GM19463 (cell line): Measurements from ENCODE around the gene SLC6A5.
A peak's percentile ranks its signal among the peaks of the same experiment; 100 is the strongest.

Source experiments
- ATAC-seq: cut with Tn5 transposase; IDR thresholded peaks from one replicate; pipeline ENCODE4 v1.9.1; 2021; ENCODE audit warnings: mild to moderate bottlenecking, moderate library complexity; ENCODE audit not compliant: unreplicated experiment

SLC6A5 gene

GRCh38 chr11:20618083-20618482 is 18.7 kb downstream of the SLC6A5 start:
- no peak for ATAC-seq

DNA sequence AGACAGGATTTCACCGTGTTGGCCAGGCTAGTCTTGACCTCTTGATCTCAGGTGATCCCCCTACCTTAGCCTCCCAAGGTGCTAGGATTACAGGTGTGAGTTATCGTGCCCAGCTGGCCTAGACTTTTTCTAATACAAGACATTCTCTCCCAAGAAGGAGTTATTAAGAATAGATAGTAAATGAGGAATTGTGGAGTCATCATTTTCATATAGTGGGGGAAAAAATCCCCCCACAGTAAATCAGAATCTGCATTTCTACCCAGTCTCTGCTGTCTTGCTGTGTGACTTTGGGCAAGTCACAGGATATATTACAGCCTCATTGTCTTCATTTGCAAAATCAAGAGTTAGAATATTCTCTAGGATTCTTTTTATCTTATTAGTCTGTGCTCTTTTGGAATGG is 21.6 kb downstream of the SLC6A5 start:
- ATAC-seq: no peak

GRCh38 chr11:20621679-20622078 is 22.3 kb downstream of the SLC6A5 start:
- ATAC-seq: no peak

GRCh38 chr11:20623252-20623651 is 23.8 kb downstream of the SLC6A5 start:
- no peak for ATAC-seq

GRCh38 chr11:20626279-20626678 is 26.9 kb downstream of the SLC6A5 start:
- ATAC-seq: no peak

DNA sequence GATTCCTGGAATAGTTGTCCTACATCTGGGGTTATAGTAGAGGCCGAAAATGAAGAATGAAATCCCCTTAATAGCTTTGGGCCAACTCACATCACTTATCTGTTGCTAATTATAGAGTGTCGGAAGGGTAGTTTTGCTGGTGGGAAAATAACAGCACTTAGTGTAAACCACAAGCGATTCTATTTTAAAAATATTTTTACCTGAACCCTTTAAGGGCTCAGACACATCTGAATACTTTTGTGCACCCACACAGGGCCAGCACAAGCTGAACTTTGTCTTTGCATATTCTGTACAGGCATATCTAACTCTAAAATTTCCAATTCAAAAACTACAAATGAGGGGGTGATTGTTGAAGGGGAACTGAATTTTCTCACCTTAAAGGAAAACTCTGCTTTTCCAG is 27.6 kb downstream of the SLC6A5 start:
- no peak for ATAC-seq

- no peak for ATAC-seq
These were observed 28.3 kb downstream of the SLC6A5 start for GRCh38 chr11:20627701-20628100.

DNA sequence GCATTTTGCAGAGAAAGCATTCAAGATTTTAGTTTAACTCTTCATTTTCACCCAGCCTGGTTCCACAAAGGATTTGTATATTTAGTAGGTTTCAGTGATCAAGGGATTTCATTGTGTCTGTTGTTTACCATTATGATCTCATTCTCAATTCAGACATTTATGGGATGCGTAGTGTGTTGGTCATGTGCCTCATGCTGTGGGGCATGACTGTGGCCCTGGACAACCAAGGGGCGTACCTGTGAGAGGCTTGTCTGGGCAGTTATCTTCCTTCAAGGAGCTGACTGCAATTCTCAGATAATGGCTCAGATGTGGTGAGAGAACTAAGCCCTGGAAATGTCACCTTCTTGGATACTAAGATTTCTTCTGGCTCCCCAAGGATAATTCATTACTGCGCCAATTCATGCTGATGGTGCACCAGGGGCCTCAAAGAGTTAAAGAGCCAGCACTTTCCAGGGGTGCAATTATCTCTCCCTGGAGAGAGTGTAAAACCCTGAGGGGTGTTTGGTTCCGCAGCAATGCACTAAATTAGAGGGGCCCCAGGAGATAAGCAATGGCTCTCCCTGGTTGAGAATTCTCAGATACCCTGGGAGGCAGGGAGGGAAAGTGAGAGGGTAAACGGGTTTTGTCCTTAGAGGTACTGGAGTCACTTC is 32.2 kb downstream of the SLC6A5 start:
- ATAC-seq: no peak

GRCh38 chr11:20632169-20632532 is 32.7 kb downstream of the SLC6A5 start:
- ATAC-seq: no peak

DNA sequence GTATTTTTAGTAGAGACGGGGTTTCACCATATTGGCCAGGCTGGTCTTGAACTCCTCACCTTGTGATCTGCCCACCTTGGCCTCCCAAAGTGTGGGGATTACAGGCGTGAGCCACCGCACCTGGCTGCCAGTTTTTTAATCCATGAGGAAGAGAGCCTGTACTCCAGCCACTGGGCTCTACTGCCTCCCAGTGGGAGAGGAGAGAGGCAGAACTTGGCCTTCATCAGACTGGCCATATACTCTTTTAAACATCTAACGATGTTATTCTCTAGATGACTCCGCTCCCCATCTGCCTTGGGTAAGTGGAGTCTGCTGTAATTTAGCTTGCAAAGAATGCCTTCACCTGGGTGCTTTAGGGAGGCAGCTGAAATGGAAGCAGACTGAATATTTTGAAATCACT is 34.6 kb downstream of the SLC6A5 start:
- ATAC-seq: no peak

- no peak for ATAC-seq
These were observed 35.4 kb downstream of the SLC6A5 start for GRCh38 chr11:20634781-20635180.

- no peak for ATAC-seq
These were observed 38.7 kb downstream of the SLC6A5 start for GRCh38 chr11:20638074-20638473.

GRCh38 chr11:20639688-20640087 is 40.3 kb downstream of the SLC6A5 start:
- ATAC-seq: no peak

GRCh38 chr11:20640401-20640800 is 41.0 kb downstream of the SLC6A5 start:
- ATAC-seq: no peak

DNA sequence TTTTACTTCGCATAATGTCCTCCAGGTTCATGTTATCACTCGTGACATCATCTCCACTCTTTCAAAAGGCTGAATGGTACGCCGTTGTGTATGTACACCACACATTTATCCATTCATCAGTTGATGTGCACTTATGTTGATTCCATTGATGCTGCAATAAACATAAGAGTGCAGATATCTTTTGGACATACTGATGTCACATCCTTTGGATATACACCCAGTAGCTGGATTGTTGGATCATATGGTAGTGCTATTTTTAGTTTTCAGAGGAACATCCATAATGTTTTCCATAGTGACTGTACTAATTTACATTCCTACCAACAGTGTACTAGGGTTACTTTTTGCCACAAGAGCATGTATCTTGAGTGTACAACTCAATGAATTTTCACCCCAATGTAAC is 45.0 kb downstream of the SLC6A5 start:
- ATAC-seq: no peak

- ATAC-seq: peak; percentile 86
These were observed 48.7 kb downstream of the SLC6A5 start for GRCh38 chr11:20647976-20648565.

DNA sequence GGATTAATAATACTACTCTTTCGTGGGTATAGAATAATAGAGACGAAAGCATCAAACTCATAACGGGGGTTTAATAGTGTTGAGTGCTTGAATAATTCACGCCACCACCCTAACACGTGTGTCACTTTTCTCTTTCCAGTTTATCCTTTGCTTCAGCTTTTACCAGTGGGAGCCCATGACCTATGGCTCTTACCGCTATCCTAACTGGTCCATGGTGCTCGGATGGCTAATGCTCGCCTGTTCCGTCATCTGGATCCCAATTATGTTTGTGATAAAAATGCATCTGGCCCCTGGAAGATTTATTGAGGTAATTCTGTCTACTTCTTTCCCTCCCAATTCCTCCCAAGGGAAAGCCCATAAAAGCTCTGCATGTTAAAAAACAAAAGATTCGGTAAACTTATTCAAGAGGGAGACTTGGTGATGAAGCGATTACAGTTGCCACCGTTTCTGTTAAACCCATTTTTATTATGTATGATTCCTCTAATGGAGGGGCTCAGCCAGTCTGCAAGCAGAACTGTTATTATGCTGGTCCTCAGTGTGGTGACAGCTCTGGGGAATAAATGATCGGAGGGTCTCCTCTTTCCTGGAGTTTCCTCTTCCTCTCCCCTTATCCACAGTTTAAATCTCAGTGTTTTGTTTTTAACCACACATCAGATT is 52.9 kb downstream of the SLC6A5 start:
- ATAC-seq: no peak

GRCh38 chr11:20654038-20654437 is 54.6 kb downstream of the SLC6A5 start:
- ATAC-seq: no peak

GRCh38 chr11:20656901-20657300 is 57.5 kb downstream of the SLC6A5 start:
- no peak for ATAC-seq

DNA sequence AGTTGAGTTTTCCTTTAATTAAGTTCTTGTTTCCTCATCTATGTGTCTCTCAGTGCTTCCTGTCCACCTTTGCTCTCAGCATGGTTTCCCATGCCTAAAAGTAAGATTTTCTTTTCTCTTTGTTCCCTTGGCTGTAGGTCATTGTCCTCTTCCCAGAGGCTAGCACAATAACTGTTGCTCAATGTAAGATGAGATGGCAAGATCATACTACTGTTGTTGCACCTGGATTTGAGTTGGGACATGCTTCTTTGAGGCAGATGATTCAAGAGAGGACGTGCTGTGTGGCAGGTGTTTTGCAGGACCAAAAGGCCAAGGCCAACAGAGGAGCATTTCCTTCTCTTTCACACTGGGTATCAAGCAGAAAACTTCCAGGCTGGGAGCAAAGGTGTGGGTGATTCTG is 58.7 kb downstream of the SLC6A5 start:
- no peak for ATAC-seq

GRCh38 chr11:20661445-20661844 is 62.0 kb downstream of the SLC6A5 start:
- ATAC-seq: no peak

GRCh38 chr11:20661850-20662249 is 62.4 kb downstream of the SLC6A5 start:
- ATAC-seq: no peak
